Measurements from ENCODE around the gene HYKK. TPM values are rescaled to one million over a fixed set of nuclear protein-coding genes. Genes with fewer than 3 reads are reported as not detected.

Gene HYKK
- total and polyA plus RNA-seq, 8 donors = 2.3 to 5.1 (median 3.1) TPM

GRCh38 chr15:78524230-78524629, 16.9 kb downstream of the HYKK start:
- Histone ChIP-seq H3K36me3 (no peaks in the 10 kb centered on the region), H3K27ac (no peak overlapping the region), H3K27me3 (no peaks in the 10 kb centered on the region), H3K4me3 (no peak overlapping the region), H3K9me3 (no peaks in the 10 kb centered on the region), H3K4me1 (no peaks in the 10 kb centered on the region)
- FAIRE-seq (no peak), ATAC-seq (no peak), DNase-seq (no peak)
- 93 to 94% methylated on average over 5 of the region's 5 CpGs for WGBS, 2 donors
- no peak for TF ChIP-seq CTCF (IDR thresholded peaks at IDR 0.05)
- intact Hi-C loops (cut with DNase I) = no loop called here

- no peaks in the 10 kb centered on the region for H3K27me3 ChIP-seq
- H3K4me1 ChIP-seq = no peaks in the 10 kb centered on the region
- H3K4me3 ChIP-seq = no peak overlapping the region
- intact Hi-C loops (cut with DNase I) = no loop called here
- ATAC-seq = no peak
- H3K36me3 ChIP-seq = no peaks in the 10 kb centered on the region
- no peak overlapping the region for H3K27ac ChIP-seq
- no peak for FAIRE-seq
- H3K9me3 ChIP-seq = no peaks in the 10 kb centered on the region
- no peak for TF ChIP-seq CTCF (IDR thresholded peaks at IDR 0.05)
- DNase-seq = no peak
- 88 to 92% methylated on average over 5 of the region's 5 CpGs for WGBS, 2 donors
Observed at GRCh38 chr15:78527325-78527724, 19.9 kb downstream of the HYKK start.

GRCh38 chr15:78533331-78533730, 26.0 kb downstream of the HYKK start:
- Histone ChIP-seq H3K9me3 (no peaks in the 10 kb centered on the region), H3K4me1 (no peaks in the 10 kb centered on the region), H3K36me3 (no peaks in the 10 kb centered on the region), H3K27ac (no peak overlapping the region), H3K27me3 (no peaks in the 10 kb centered on the region), H3K4me3 (no peak overlapping the region)
- intact Hi-C loops (cut with DNase I) = no loop called here
- FAIRE-seq (no peak), ATAC-seq (no peak), DNase-seq (no peak)
- 39 to 41% methylated on average over 2 of the region's 2 CpGs for WGBS, 2 donors
- no peak for TF ChIP-seq CTCF (IDR thresholded peaks at IDR 0.05)

- TF ChIP-seq CTCF (IDR thresholded peaks at IDR 0.05) = no peak
- DNase-seq (no peak), ATAC-seq (no peak), FAIRE-seq (no peak)
- no peaks in the 10 kb centered on the region for H3K4me1 ChIP-seq
- H3K27me3 ChIP-seq = no peaks in the 10 kb centered on the region
- 78% methylated on average over 1 of the region's 1 CpG for WGBS, 2 donors
- intact Hi-C loops (cut with DNase I) = no loop called here
- no peaks in the 10 kb centered on the region for H3K36me3 ChIP-seq
- no peaks in the 10 kb centered on the region for H3K9me3 ChIP-seq
- no peak overlapping the region for H3K27ac ChIP-seq
- H3K4me3 ChIP-seq = no peak overlapping the region
Observed at GRCh38 chr15:78536134-78536533, 28.8 kb downstream of the HYKK start.

- no peak for FAIRE-seq
- Histone ChIP-seq H3K4me3 (no peak overlapping the region), H3K4me1 (peaks cover 0 to 8% (median 8%) of the 10 kb centered on the region in 3 donors), H3K9me3 (no peaks in the 10 kb centered on the region), H3K27me3 (no peaks in the 10 kb centered on the region), H3K36me3 (no peaks in the 10 kb centered on the region), H3K27ac (no peak overlapping the region)
- TF ChIP-seq CTCF (IDR thresholded peaks at IDR 0.05) = no peak
- ATAC-seq = no peak
- 74 to 75% methylated on average over 5 of the region's 5 CpGs for WGBS, 2 donors
- no peak for DNase-seq
- intact Hi-C loops (cut with DNase I) = no loop called here
Observed at GRCh38 chr15:78537266-78537905, 30.0 kb downstream of the HYKK start.

All from pancreas (tissue), 10 donors.